GM21619 (cell line): ENCODE measurements around the gene FOXK1.

Experiments used
- ATAC-seq: cut with Tn5 transposase; IDR thresholded peaks from one replicate; pipeline ENCODE4 v1.9.1; 2021; ENCODE audit not compliant: unreplicated experiment

FOXK1 gene

GRCh38 chr7:4815609-4816418 lies 133.7 kb downstream of the FOXK1 start:
- no peak for ATAC-seq

DNA sequence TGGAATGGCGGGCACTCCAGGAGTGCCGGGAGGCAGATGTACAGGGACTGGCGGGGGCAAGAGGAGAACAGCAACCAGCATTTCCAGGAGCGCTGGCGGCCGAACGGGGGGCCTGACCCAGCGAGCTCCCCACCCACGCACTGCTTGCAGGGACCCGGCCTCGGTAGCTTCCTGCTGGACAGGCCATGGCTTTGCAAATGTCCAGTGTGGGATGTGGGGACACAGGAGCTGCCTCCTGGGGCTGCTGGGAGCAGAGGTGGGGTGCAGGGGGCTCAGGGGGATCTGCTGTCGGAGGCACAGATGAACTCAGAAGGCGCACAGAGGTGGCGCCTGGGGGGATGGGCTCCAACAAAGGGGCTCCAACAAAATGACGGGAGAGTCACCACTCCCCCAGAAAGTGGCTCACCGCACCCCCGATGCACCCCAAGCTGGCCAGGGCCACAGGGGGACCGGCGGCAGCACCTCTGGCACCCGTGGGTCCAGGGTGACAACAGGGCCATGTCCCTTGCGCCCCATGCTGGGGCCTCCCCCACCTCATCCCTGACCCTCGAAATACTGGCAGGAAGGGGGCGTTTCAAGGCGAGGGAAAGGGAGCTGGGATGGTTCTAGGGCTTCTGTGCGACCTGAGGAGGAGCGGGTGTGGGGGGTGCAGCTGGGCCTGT lies 134.5 kb downstream of the FOXK1 start:
- ATAC-seq, result no peak

GRCh38 chr7:4817178-4817901 lies 135.2 kb downstream of the FOXK1 start:
- ATAC-seq, result no peak

- ATAC-seq, result no peak
Measured at GRCh38 chr7:4818000-4818794, 136.1 kb downstream of the FOXK1 start.

GRCh38 chr7:4819560-4820404 lies 137.7 kb downstream of the FOXK1 start:
- ATAC-seq, result no peak

- no peak for ATAC-seq
Measured at GRCh38 chr7:4820405-4820966, 138.4 kb downstream of the FOXK1 start.
